ENCODE results near the gene SORD. TPM values are rescaled to one million over a fixed set of nuclear protein-coding genes. Genes with fewer than 3 reads are reported as not detected.

Gene SORD
- total RNA-seq, 1 donor from 2014 or later, result 25.2 TPM

- no peak for DNase-seq (ENCODE audit: low read depth)
Observed at GRCh38 chr15:45116482-45117307, 93.7 kb downstream of the SORD start.

- DNase-seq (ENCODE audit: low read depth), result no peak
Observed at GRCh38 chr15:45117308-45118130, 94.5 kb downstream of the SORD start.

GRCh38 chr15:45118131-45118588 lies 95.2 kb downstream of the SORD start:
- peak; percentile 80 for DNase-seq (ENCODE audit: low read depth)

- no peak for DNase-seq (ENCODE audit: low read depth)
Observed at GRCh38 chr15:45118996-45119395, 96.0 kb downstream of the SORD start.

GRCh38 chr15:45120081-45120972 lies 97.3 kb downstream of the SORD start:
- DNase-seq (ENCODE audit: low read depth), result no peak

GRCh38 chr15:45121020-45121419 lies 98.0 kb downstream of the SORD start:
- no peak for DNase-seq (ENCODE audit: low read depth)

GRCh38 chr15:45121706-45122417 lies 98.9 kb downstream of the SORD start:
- DNase-seq (ENCODE audit: low read depth), result peak; percentile 90

- no peak for DNase-seq (ENCODE audit: low read depth)
Observed at GRCh38 chr15:45122719-45123118, 99.7 kb downstream of the SORD start.

GRCh38 chr15:45123397-45123796 lies 100.4 kb downstream of the SORD start:
- DNase-seq (ENCODE audit: low read depth), result peak; percentile 15

- peak; percentile 36 for DNase-seq (ENCODE audit: low read depth)
Observed at GRCh38 chr15:45126535-45127158, 103.7 kb downstream of the SORD start.

Other genes with a start within 250 kb of the SORD start
- not detected in 2 replicates for gene TERB2, start 66.5 kb upstream of the SORD start, total RNA-seq
- gene DUOX2, start 91.0 kb downstream of the SORD start, total RNA-seq, result 0.05 TPM in 1 of 2 replicates, not detected in the other
- gene DUOXA2, start 91.1 kb downstream of the SORD start, total RNA-seq, result not detected in 2 replicates
- not detected in 2 replicates for gene DUOXA1, start 106.7 kb downstream of the SORD start, total RNA-seq
- 0.35 and 0.50 TPM in 2 replicates for gene DUOX1, start 106.8 kb downstream of the SORD start, total RNA-seq
- gene SHF, start 164.8 kb downstream of the SORD start, total RNA-seq, result 0.17 and 2.9 TPM in 2 replicates
- not detected in 2 replicates for gene SLC28A2, start 229.0 kb downstream of the SORD start, total RNA-seq